GM23248 (cell line): ENCODE measurements around the gene TRRAP. TPM values are rescaled to one million over a fixed set of nuclear protein-coding genes. Genes with fewer than 3 reads are reported as not detected.

Experiments used
- DNase-seq: peaks from one replicate; pipeline ENCODE4 v3.0.0-alpha.2; 2015
- H2AFZ ChIP-seq: fragments of 200-600 bp; sonication (generic); 2 replicates; pipeline ENCODE4 v1.6.1; 2016; ENCODE audit warnings: antibody characterized with exemption
- H3F3A ChIP-seq: fragments of 200-600 bp; sonication (generic); 2 replicates; pipeline ENCODE4 v1.6.1; 2016; ENCODE audit warnings: mild to moderate bottlenecking, antibody characterized with exemption, mixed run types; ENCODE audit not compliant: insufficient read depth
- H3K27ac ChIP-seq: fragments of 200-600 bp; sonication (generic); 2 replicates; pipeline ENCODE4 v1.5.1; 2016; ENCODE audit warnings: mild to moderate bottlenecking
- H3K27me3 ChIP-seq: fragments of 200-600 bp; sonication (generic); replicated peaks from 2 replicates; pipeline ENCODE4 v1.6.1; 2016; ENCODE audit warnings: mild to moderate bottlenecking; ENCODE audit not compliant: insufficient read depth
- H3K36me3 ChIP-seq: fragments of 200-600 bp; sonication (generic); 2 replicates; pipeline ENCODE4 v1.6.1; 2016; ENCODE audit warnings: low read depth, mild to moderate bottlenecking
- H3K4me1 ChIP-seq: fragments of 200-600 bp; sonication (generic); 2 replicates; pipeline ENCODE4 v1.6.1; 2016; ENCODE audit warnings: mild to moderate bottlenecking; ENCODE audit not compliant: insufficient read depth
- H3K4me2 ChIP-seq: fragments of 200-600 bp; sonication (generic); one replicate; pipeline ENCODE4 v1.6.1; 2016; ENCODE audit warnings: mild to moderate bottlenecking; ENCODE audit not compliant: unreplicated experiment
- H3K4me3 ChIP-seq: fragments of 200-600 bp; sonication (generic); 2 replicates; pipeline ENCODE4 v1.5.1; 2016; ENCODE audit warnings: mild to moderate bottlenecking
- H3K79me2 ChIP-seq: fragments of 200-600 bp; sonication (generic); 2 replicates; pipeline ENCODE4 v1.6.1; 2016; ENCODE audit warnings: mild to moderate bottlenecking; ENCODE audit not compliant: insufficient read depth
- H3K9ac ChIP-seq: fragments of 200-600 bp; sonication (generic); 2 replicates; pipeline ENCODE4 v1.6.1; 2016; ENCODE audit warnings: mild to moderate bottlenecking
- H3K9me2 ChIP-seq: fragments of 200-600 bp; sonication (generic); 2 replicates; pipeline ENCODE4 v1.6.1; 2016; ENCODE audit warnings: mixed run types, mild to moderate bottlenecking, moderate library complexity; ENCODE audit not compliant: insufficient read depth
- H3K9me3 ChIP-seq: fragments of 200-600 bp; sonication (generic); one replicate; pipeline ENCODE4 v1.6.1; 2017; ENCODE audit warnings: low read depth
- H4K20me1 ChIP-seq: fragments of 200-600 bp; sonication (generic); 2 replicates; pipeline ENCODE4 v1.6.0; 2016; ENCODE audit not compliant: insufficient read depth
- EZH2 ChIP-seq: fragments of 200-600 bp; sonication (generic); IDR thresholded peaks from 2 replicates; pipeline ENCODE4 v1.6.1; 2018; ENCODE audit warnings: antibody characterized with exemption, mild to moderate bottlenecking; ENCODE audit not compliant: insufficient read depth, poor library complexity, severe bottlenecking
- EZH2phosphoT487 ChIP-seq: fragments of 200-600 bp; sonication (generic); IDR thresholded peaks from 2 replicates; pipeline ENCODE4 v1.6.1; 2018; ENCODE audit warnings: antibody characterized with exemption, moderate library complexity, mild to moderate bottlenecking, low read depth; ENCODE audit not compliant: insufficient read depth
- WGBS, 2 experiments: methylation state at CpG; one replicate each; pipeline ENCODE4 v1.1.6; 2015 to 2017; ENCODE audit warnings: low lambda C conversion rate in 2 of 2, low coverage in 1 of 2; ENCODE audit errors: missing lambda C conversion rate in 2 of 2; 5-methylcytosine and 5-hydroxymethylcytosine counted together
- in situ Hi-C: fragments of 300-500 bp; cut with MboI; formaldehyde crosslinking; loops from 2 replicates; pipeline ENCODE4 v1.15.0; 2020
- polyA plus RNA-seq: library from polyadenylated mRNA; unstranded; fragments of >200 nt; fragmentation: Nextera tagmentation; extraction: Ambion mirVana; gene quantifications from 2 replicates; pipeline ENCODE4 v1.2.1, GENCODE V29; 2016
- total RNA-seq: library from RNA; depleted of rRNA; stranded (reverse); fragments of >200 nt; shearing (Covaris generic); gene quantifications from 2 replicates; pipeline ENCODE4 v1.2.3, GENCODE V29; 2014

The TRRAP gene
- total and polyA plus RNA-seq, 2 experiments from 2014 or later: 4.8 to 11.3 TPM

- Histone ChIP-seq H3K9me3 (no peaks in the 10 kb centered on the region), H2AFZ (no peak overlapping the region), H3K4me2 (no peak overlapping the region), H3K4me1 (no peaks in the 10 kb centered on the region), H3K27me3 (no peaks in the 10 kb centered on the region), H3K4me3 (no peak overlapping the region), H3F3A (no peaks in the 10 kb centered on the region), H3K9me2 (no peaks in the 10 kb centered on the region), H3K36me3 (peaks cover 48% of the 10 kb centered on the region), H3K27ac (no peak overlapping the region), H3K79me2 (no peaks in the 10 kb centered on the region), H3K9ac (no peak overlapping the region), H4K20me1 (no peaks in the 10 kb centered on the region)
- DNase-seq: no peak
- no peak for TF ChIP-seq EZH2phosphoT487
- TF ChIP-seq EZH2: no peak
- in situ Hi-C loops: no loop called here
- 89 to 90% methylated on average over 6 to 11 of the region's 11 CpGs for WGBS, 2 experiments
Observed at GRCh38 chr7:98969386-98969785, 91.1 kb downstream of the TRRAP start.

- H3K36me3 ChIP-seq: peaks cover 41% of the 10 kb centered on the region
- in situ Hi-C loops: no loop called here
- no peak for DNase-seq
Observed at GRCh38 chr7:98970016-98970615, 91.8 kb downstream of the TRRAP start.

GRCh38 chr7:98970805-98971204 lies 92.5 kb downstream of the TRRAP start:
- H3K79me2 ChIP-seq: no peaks in the 10 kb centered on the region
- no peak overlapping the region for H2AFZ ChIP-seq
- no peaks in the 10 kb centered on the region for H3F3A ChIP-seq
- TF ChIP-seq EZH2 (no peak), EZH2phosphoT487 (no peak)
- no peak overlapping the region for H3K9ac ChIP-seq
- H3K36me3 ChIP-seq: peaks cover 43% of the 10 kb centered on the region
- H3K9me2 ChIP-seq: no peaks in the 10 kb centered on the region
- H3K4me1 ChIP-seq: no peaks in the 10 kb centered on the region
- H3K9me3 ChIP-seq: no peaks in the 10 kb centered on the region
- no peaks in the 10 kb centered on the region for H3K27me3 ChIP-seq
- H3K27ac ChIP-seq: no peak overlapping the region
- H3K4me2 ChIP-seq: no peak overlapping the region
- no peaks in the 10 kb centered on the region for H4K20me1 ChIP-seq
- in situ Hi-C loops: no loop called here
- 96 to 98% methylated on average over 12 of the region's 12 CpGs for WGBS, 2 experiments
- DNase-seq: no peak
- no peak overlapping the region for H3K4me3 ChIP-seq

More at GRCh38 chr7:98970016-98970615, 91.8 kb downstream of the TRRAP start:
- Histone ChIP-seq H3K27me3 (no peaks in the 10 kb centered on the region), H3K4me2 (no peak overlapping the region), H3K4me3 (no peak overlapping the region), H3K9me2 (no peaks in the 10 kb centered on the region), H3K9ac (no peak overlapping the region), H3K79me2 (no peaks in the 10 kb centered on the region), H4K20me1 (no peaks in the 10 kb centered on the region), H2AFZ (no peak overlapping the region), H3K4me1 (no peaks in the 10 kb centered on the region), H3K27ac (no peak overlapping the region), H3K9me3 (no peaks in the 10 kb centered on the region), H3F3A (no peaks in the 10 kb centered on the region)
- 91 to 95% methylated on average over 10 to 24 of the region's 24 CpGs for WGBS, 2 experiments
- TF ChIP-seq EZH2phosphoT487 (no peak), EZH2 (no peak)

- 98 to 100% methylated on average over 4 of the region's 4 CpGs for WGBS, 2 experiments
- no peaks in the 10 kb centered on the region for H4K20me1 ChIP-seq
- no peak overlapping the region for H3K4me2 ChIP-seq
- no peak overlapping the region for H2AFZ ChIP-seq
- H3K36me3 ChIP-seq: peaks cover 41% of the 10 kb centered on the region
- no peaks in the 10 kb centered on the region for H3K9me2 ChIP-seq
- H3K9ac ChIP-seq: no peak overlapping the region
- H3K27ac ChIP-seq: no peak overlapping the region
- no peaks in the 10 kb centered on the region for H3F3A ChIP-seq
- in situ Hi-C loops: no loop called here
- no peak for TF ChIP-seq EZH2phosphoT487
- no peak for TF ChIP-seq EZH2
- H3K27me3 ChIP-seq: no peaks in the 10 kb centered on the region
- H3K4me1 ChIP-seq: no peaks in the 10 kb centered on the region
- no peaks in the 10 kb centered on the region for H3K9me3 ChIP-seq
- DNase-seq: no peak
- no peak overlapping the region for H3K4me3 ChIP-seq
- H3K79me2 ChIP-seq: no peaks in the 10 kb centered on the region
Observed at GRCh38 chr7:98974205-98974604, 95.9 kb downstream of the TRRAP start.
